K562 (cell line): ENCODE results near the gene SH3GLB2. TPM values are rescaled to one million over a fixed set of nuclear protein-coding genes. Genes with fewer than 3 reads are reported as not detected.

ENCODE experiments used
- ATAC-seq: fragments of 200-7000 bp; cut with Tn5 transposase; 3 replicates; pipeline ENCODE4 v1.9.1; 2020; ENCODE audit warnings: moderate library complexity
- BruUV-seq: library from RNA; stranded (reverse); fragments of 400-500 nt; replicated peaks from 2 replicates; lab custom pipeline; 2021; lab: Mats Ljungman, UMichigan
- CTCF ChIA-PET: fragments of 300-600 bp; formaldehyde crosslinking; extraction: SDS; loops from one replicate; lab custom pipeline; 2021; ENCODE audit warnings: low intra/inter-chr PET ratio; lab: Yijun Ruan, JAX
- POLR2A ChIA-PET: fragments of 300-600, 350-650 bp; sonication (Branson Sonifier 250); formaldehyde crosslinking; extraction: SDS; loops from one replicate; lab custom pipeline; 2021; ENCODE audit warnings: antibody characterized with exemption, inconsistent platforms; lab: Yijun Ruan, JAX
- DNase-seq, 4 experiments: peaks; one replicate each; pipeline versions ENCODE4 v3.0.0 to v3.0.0-alpha.2; 2011 to 2018; ENCODE audit warnings: low spot score in 3 of 4, mixed read lengths in 3 of 4; ENCODE audit errors: extremely low read depth in 1 of 4
- FAIRE-seq: peaks from 2 replicates; lab custom pipeline; 2011; peaks lifted over from hg19 to GRCh38; lab: Jason Lieb, UNC
- H2AFZ ChIP-seq: 2 replicates; pipeline ENCODE4 v1.6.0; 2011; ENCODE audit warnings: low read depth, low read length, control low read depth, inconsistent platforms
- H3K27ac ChIP-seq: fragments of 200-600 bp; 3 replicates; pipeline ENCODE4 v1.8.0; 2011; ENCODE audit warnings: low read depth, mild to moderate bottlenecking, control low read depth, inconsistent platforms, low read length, moderate library complexity, mixed read lengths; ENCODE audit errors: extremely low read depth
- H3K27me3 ChIP-seq, 2 experiments: fragments of 300-600 bp in 1 of 2; 2 replicates in 1 of 2; 3 replicates in 1 of 2; pipeline versions ENCODE4 v1.6.0 to v1.8.0; 2011; ENCODE audit warnings: inconsistent platforms in 2 of 2, low read length in 2 of 2, mild to moderate bottlenecking in 1 of 2, mixed read lengths in 1 of 2, moderate library complexity in 1 of 2; ENCODE audit not compliant: control insufficient read depth in 2 of 2, insufficient read depth in 2 of 2
- H3K36me3 ChIP-seq: fragments of 300-600 bp; 3 replicates; pipeline ENCODE4 v1.8.0; 2011; ENCODE audit warnings: mild to moderate bottlenecking, low read length, inconsistent platforms; ENCODE audit not compliant: control insufficient read depth, insufficient read depth
- H3K4me1 ChIP-seq, 2 experiments: fragments of 200-600 bp in 1 of 2; replicated peaks in 1 of 2; 2 replicates in 1 of 2; 3 replicates in 1 of 2; pipeline versions ENCODE4 v1.5.1 to v1.8.0; 2011; ENCODE audit warnings: inconsistent platforms in 2 of 2, low read length in 2 of 2, mild to moderate bottlenecking in 1 of 2, mixed read lengths in 1 of 2, moderate library complexity in 1 of 2; ENCODE audit not compliant: control insufficient read depth in 2 of 2, insufficient read depth in 2 of 2
- H3K4me2 ChIP-seq: 2 replicates; pipeline ENCODE4 v1.6.1; 2011; ENCODE audit warnings: low read length, control low read depth, inconsistent platforms, mixed read lengths; ENCODE audit not compliant: insufficient read depth
- H3K4me3 ChIP-seq: fragments of 200-600 bp; sonication (generic), shearing (Covaris generic); 2 replicates; pipeline ENCODE4 v1.5.1; 2016; ENCODE audit warnings: control low read depth, inconsistent platforms
- H3K79me2 ChIP-seq: fragments of 200-600 bp; 3 replicates; pipeline ENCODE4 v1.8.0; 2011; ENCODE audit warnings: low read length, inconsistent platforms; ENCODE audit not compliant: control insufficient read depth, insufficient read depth
- H3K9ac ChIP-seq, 2 experiments: 2 replicates each; pipeline versions ENCODE4 v1.6.0 to v1.6.1; 2011; ENCODE audit warnings: low read depth in 2 of 2, low read length in 2 of 2, control low read depth in 1 of 2, inconsistent platforms in 1 of 2, mild to moderate bottlenecking in 1 of 2, mixed read lengths in 1 of 2; ENCODE audit not compliant: insufficient read depth in 1 of 2
- H3K9me1 ChIP-seq: one replicate; pipeline ENCODE4 v1.6.0; 2011; ENCODE audit warnings: inconsistent platforms, mild to moderate bottlenecking, low read length, moderate library complexity; ENCODE audit not compliant: control insufficient read depth, insufficient read depth
- H3K9me3 ChIP-seq: replicated peaks from 2 replicates; pipeline ENCODE4 v1.5.1; 2011; ENCODE audit warnings: low read depth, low read length, inconsistent platforms; ENCODE audit not compliant: control insufficient read depth, insufficient read depth
- H4K20me1 ChIP-seq: replicated peaks from 2 replicates; pipeline ENCODE4 v1.6.1; 2011; ENCODE audit warnings: low read length, inconsistent platforms, mixed read lengths; ENCODE audit not compliant: control insufficient read depth, insufficient read depth
- ATF1 ChIP-seq, 2 experiments: fragments of 450-650 bp in 1 of 2; IDR thresholded peaks; 2 replicates each; pipeline ENCODE4 v1.6.1; 2016; ENCODE audit warnings: missing compliant biosample characterization in 1 of 2, missing genetic modification characterization in 1 of 2
- POLR2G ChIP-seq: fragments of 200-400 bp; formaldehyde crosslinking; IDR thresholded peaks from 2 replicates; pipeline ENCODE4 v1.6.1; 2017; ENCODE audit warnings: low read depth, mild to moderate bottlenecking, antibody characterized with exemption, low read length, moderate library complexity
- XRCC5 ChIP-seq: fragments of 200-400 bp; formaldehyde crosslinking; IDR thresholded peaks from 2 replicates; pipeline ENCODE4 v1.6.1; 2017; ENCODE audit warnings: low read depth, mild to moderate bottlenecking, low read length
- WGBS: fragments of 100-300 bp; shearing (Covaris generic); methylation state at CpG from one replicate; pipeline ENCODE4 v1.1.6; 2016; ENCODE audit warnings: low coverage, mixed read lengths; ENCODE audit not compliant: insufficient coverage; ENCODE audit errors: missing lambda C conversion rate; 5-methylcytosine and 5-hydroxymethylcytosine counted together
- in situ Hi-C: fragments of 300-500 bp; cut with MboI; formaldehyde crosslinking; loops from 4 replicates; pipeline ENCODE4 v1.15.0; 2018; ENCODE audit warnings: inconsistent platforms, mixed read lengths
- intact Hi-C: fragments of 100-400 bp; cut with micrococcal nuclease; formaldehyde crosslinking; loops from 2 replicates; pipeline ENCODE4 v1.14.2; 2022
- polyA plus RNA-seq, 8 experiments: library from polyadenylated mRNA; depleted of rRNA in 4 of 8; stranded (reverse) in 5 of 8; unstranded in 3 of 8; fragments of >200 nt; fragmentation: Nextera tagmentation in 2 of 8; fragmentation: Illumina TruSeq in 1 of 8; extraction: Ambion mirVana in 2 of 8; extraction: Trizol in 1 of 8; gene quantifications; 2 replicates each; pipeline versions ENCODE4 v1.2.1 to v1.2.3, GENCODE V29; 2011 to 2014; ENCODE audit warnings: inconsistent platforms in 1 of 8, missing spikeins in 1 of 8
- total RNA-seq, 7 experiments: library from RNA; depleted of rRNA in 6 of 7; stranded (reverse); fragments of >200 nt in 6 of 7; fragmentation: Illumina TruSeq in 2 of 7; extraction: Trizol in 2 of 7; gene quantifications; 2 replicates each; pipeline versions ENCODE4 v1.2.1 to v1.2.3, GENCODE V29; 2011 to 2021; ENCODE audit warnings: low replicate concordance in 1 of 7
- TF ChIP-seq, protein P1 (sequence below): sonication (generic); formaldehyde crosslinking; IDR thresholded peaks from 2 replicates; pipeline ENCODE4 v1.4.0; 2020; ENCODE audit warnings: mild to moderate bottlenecking, missing genetic modification reagents
- TF ChIP-seq, protein P2 (sequence below): fragments of 250-450 bp; sonication (Bioruptor Pico); IDR thresholded peaks from 2 replicates; pipeline ENCODE4 v1.4.0; 2020
- TF ChIP-seq, protein P3 (sequence below): fragments of 450-650 bp; formaldehyde crosslinking; IDR thresholded peaks from 2 replicates; pipeline ENCODE4 v1.4.0; 2020; ENCODE audit warnings: mild to moderate bottlenecking

The SH3GLB2 gene
- total and polyA plus RNA-seq, 9 of the 15 experiments (the other 6 are each of a cell fraction or from before 2014, with no cell fraction given) = 0.20 to 118 (median 58.8) TPM

DNA sequence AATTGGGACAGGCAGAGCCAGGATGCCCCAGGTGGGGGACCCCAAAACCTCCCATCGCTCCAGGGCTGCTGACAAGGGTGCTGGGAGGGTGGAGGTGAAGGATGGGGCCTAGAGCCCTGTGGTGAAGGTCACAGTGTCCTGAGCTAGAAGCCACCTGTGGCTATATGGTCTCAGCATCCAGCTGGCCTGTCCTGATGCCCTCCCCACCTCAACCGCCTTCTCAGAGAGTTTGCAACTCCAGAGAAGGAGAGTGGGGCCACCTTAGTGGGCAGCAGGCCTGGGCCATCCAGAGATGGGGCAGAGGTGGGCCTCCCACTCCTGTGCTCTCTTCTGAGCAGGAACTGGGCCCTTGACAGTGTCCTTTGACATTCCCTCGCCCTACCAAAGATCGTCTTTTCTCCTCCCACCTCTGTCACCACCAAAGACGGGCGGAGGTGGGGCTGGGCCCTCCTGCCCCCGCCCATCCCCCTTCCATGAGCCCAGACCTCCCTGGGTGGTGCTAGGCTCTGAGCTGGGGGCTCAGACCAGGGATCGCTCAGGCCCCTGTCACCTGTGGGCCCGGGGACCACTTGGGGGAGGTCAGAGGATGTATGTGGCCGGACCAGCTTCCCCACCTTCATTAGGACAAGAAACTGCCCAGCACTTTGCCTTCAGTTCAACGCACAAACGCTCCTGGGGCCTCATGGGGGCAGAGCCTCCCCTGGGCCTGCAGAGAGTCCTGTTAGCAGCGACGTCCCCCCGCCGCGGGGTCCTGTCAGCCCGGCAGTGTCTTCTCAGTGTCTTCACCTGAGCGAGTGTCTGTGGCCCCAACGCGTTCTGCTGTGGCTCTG lies 42.8 kb upstream of the SH3GLB2 start:
- peaks cover 44 to 54% of the 10 kb centered on the region in 2 experiments for H3K4me1 ChIP-seq
- POLR2A ChIA-PET = interaction anchor here (0.6 to 1.1 kb wide), 2 partner anchors 10 to 35 kb away, joined by 3 read pairs; partner anchors contain the start of gene DOLPP1
- WGBS = 68% methylated on average over 18 of the region's 21 CpGs
- H3K36me3 ChIP-seq = peaks cover 51% of the 10 kb centered on the region
- intact Hi-C loops = no loop called here
- ATAC-seq = no peak
- no peaks in the 10 kb centered on the region for H3K9me3 ChIP-seq
- H3K9me1 ChIP-seq = peaks cover 2% of the 10 kb centered on the region
- FAIRE-seq = no peak
- H3K27me3 ChIP-seq = no peaks in the 10 kb centered on the region
- no peaks in the 10 kb centered on the region for H4K20me1 ChIP-seq
- peaks cover 16% of the 10 kb centered on the region; the same call in 2 of the 3 replicates for H3K79me2 ChIP-seq
- H3K27ac ChIP-seq = peak overlapping the region; percentile 92
- H2AFZ ChIP-seq = no peak overlapping the region
- H3K4me3 ChIP-seq = no peak overlapping the region
- H3K4me2 ChIP-seq = no peak overlapping the region
- TSS peak; percentile 26 for BruUV-seq
- CTCF ChIA-PET = interaction anchor here (0.6 kb wide), 1 partner anchor 360 kb away, joined by 5 read pairs; no protein-coding TSS in a partner anchor
- peak overlapping the region; percentile 75 to 86; a peak in 3 of 4 replicates for H3K9ac ChIP-seq
- DNase-seq = peak in 3 of 4 experiments; percentile 28 to 50 (median 39)
- in situ Hi-C loops = no loop called here
- TF ChIP-seq POLR2G = 0 out of 2 replicates have a peak, but pooled peaks have one; percentile 38
- no peak for TF ChIP-seq ATF1 (CRISPR knock-in tag; IDR thresholded peaks at IDR 0.05)
- no peak for TF ChIP-seq ATF1 (tag; IDR thresholded peaks at IDR 0.05)
- TF ChIP-seq XRCC5 = no peak
- TF ChIP-seq, protein P1, sequence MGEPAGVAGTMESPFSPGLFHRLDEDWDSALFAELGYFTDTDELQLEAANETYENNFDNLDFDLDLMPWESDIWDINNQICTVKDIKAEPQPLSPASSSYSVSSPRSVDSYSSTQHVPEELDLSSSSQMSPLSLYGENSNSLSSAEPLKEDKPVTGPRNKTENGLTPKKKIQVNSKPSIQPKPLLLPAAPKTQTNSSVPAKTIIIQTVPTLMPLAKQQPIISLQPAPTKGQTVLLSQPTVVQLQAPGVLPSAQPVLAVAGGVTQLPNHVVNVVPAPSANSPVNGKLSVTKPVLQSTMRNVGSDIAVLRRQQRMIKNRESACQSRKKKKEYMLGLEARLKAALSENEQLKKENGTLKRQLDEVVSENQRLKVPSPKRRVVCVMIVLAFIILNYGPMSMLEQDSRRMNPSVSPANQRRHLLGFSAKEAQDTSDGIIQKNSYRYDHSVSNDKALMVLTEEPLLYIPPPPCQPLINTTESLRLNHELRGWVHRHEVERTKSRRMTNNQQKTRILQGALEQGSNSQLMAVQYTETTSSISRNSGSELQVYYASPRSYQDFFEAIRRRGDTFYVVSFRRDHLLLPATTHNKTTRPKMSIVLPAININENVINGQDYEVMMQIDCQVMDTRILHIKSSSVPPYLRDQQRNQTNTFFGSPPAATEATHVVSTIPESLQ = no peak
- TF ChIP-seq, protein P2, sequence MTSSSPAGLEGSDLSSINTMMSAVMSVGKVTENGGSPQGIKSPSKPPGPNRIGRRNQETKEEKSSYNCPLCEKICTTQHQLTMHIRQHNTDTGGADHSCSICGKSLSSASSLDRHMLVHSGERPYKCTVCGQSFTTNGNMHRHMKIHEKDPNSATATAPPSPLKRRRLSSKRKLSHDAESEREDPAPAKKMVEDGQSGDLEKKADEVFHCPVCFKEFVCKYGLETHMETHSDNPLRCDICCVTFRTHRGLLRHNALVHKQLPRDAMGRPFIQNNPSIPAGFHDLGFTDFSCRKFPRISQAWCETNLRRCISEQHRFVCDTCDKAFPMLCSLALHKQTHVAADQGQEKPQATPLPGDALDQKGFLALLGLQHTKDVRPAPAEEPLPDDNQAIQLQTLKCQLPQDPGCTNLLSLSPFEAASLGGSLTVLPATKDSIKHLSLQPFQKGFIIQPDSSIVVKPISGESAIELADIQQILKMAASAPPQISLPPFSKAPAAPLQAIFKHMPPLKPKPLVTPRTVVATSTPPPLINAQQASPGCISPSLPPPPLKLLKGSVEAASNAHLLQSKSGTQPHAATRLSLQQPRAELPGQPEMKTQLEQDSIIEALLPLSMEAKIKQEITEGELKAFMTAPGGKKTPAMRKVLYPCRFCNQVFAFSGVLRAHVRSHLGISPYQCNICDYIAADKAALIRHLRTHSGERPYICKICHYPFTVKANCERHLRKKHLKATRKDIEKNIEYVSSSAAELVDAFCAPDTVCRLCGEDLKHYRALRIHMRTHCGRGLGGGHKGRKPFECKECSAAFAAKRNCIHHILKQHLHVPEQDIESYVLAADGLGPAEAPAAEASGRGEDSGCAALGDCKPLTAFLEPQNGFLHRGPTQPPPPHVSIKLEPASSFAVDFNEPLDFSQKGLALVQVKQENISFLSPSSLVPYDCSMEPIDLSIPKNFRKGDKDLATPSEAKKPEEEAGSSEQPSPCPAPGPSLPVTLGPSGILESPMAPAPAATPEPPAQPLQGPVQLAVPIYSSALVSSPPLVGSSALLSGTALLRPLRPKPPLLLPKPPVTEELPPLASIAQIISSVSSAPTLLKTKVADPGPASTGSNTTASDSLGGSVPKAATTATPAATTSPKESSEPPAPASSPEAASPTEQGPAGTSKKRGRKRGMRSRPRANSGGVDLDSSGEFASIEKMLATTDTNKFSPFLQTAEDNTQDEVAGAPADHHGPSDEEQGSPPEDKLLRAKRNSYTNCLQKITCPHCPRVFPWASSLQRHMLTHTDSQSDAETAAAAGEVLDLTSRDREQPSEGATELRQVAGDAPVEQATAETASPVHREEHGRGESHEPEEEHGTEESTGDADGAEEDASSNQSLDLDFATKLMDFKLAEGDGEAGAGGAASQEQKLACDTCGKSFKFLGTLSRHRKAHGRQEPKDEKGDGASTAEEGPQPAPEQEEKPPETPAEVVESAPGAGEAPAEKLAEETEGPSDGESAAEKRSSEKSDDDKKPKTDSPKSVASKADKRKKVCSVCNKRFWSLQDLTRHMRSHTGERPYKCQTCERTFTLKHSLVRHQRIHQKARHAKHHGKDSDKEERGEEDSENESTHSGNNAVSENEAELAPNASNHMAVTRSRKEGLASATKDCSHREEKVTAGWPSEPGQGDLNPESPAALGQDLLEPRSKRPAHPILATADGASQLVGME = no peak
- TF ChIP-seq, protein P3, sequence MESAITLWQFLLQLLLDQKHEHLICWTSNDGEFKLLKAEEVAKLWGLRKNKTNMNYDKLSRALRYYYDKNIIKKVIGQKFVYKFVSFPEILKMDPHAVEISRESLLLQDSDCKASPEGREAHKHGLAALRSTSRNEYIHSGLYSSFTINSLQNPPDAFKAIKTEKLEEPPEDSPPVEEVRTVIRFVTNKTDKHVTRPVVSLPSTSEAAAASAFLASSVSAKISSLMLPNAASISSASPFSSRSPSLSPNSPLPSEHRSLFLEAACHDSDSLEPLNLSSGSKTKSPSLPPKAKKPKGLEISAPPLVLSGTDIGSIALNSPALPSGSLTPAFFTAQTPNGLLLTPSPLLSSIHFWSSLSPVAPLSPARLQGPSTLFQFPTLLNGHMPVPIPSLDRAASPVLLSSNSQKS (CRISPR knock-in tag) = no peak
